SHP77 (cell line): Measurements from ENCODE around the gene DOCK1.

Experiments
- DNase-seq, 2 experiments: peaks; one replicate each; lab custom pipeline; 2025; lab: John Stamatoyannopoulos, UW

The DOCK1 gene

GRCh38 chr10:127039435-127039834 is 134.2 kb downstream of the DOCK1 start:
- DNase-seq = no peak

DNA sequence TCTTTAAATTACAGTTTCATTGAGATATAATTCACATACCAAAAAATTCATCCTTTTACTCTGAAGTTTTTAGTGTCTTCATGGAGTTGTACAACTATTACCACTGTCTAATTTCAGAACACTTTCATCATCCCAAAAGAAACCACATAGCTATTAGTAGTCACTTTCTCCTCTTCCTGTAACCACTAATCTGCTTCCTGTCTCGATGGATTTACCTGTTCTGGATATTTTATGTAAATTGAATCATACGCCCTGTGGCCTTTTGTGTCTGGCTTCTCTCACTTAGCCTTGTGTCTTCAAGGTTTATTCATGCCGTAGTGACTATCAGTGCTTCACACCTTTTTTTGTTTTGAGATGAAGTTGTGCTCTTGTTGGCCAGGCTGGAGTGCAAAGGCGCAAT is 135.5 kb downstream of the DOCK1 start:
- DNase-seq = no peak

DNA sequence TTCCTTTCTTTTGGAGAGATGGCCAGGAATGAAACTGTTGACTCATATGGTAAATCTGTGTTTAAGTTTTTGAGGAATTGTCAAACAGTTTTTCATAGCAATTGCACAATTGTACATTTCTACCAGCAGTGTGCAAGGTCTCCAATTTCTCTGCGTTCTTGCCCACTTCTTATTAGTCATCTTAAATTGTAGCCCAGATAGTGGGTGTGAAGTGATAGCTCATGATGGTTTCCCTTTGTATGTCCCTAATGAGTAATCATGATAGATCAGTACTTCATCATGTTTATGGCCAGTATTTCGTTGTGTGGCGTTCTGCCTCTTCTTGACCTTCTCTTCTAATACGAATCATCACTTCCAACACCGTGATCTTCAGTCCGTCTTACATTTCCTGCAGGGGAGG is 136.3 kb downstream of the DOCK1 start:
- no peak for DNase-seq

GRCh38 chr10:127043301-127043700 is 138.1 kb downstream of the DOCK1 start:
- DNase-seq = no peak

GRCh38 chr10:127044186-127044585 is 139.0 kb downstream of the DOCK1 start:
- DNase-seq = no peak

DNA sequence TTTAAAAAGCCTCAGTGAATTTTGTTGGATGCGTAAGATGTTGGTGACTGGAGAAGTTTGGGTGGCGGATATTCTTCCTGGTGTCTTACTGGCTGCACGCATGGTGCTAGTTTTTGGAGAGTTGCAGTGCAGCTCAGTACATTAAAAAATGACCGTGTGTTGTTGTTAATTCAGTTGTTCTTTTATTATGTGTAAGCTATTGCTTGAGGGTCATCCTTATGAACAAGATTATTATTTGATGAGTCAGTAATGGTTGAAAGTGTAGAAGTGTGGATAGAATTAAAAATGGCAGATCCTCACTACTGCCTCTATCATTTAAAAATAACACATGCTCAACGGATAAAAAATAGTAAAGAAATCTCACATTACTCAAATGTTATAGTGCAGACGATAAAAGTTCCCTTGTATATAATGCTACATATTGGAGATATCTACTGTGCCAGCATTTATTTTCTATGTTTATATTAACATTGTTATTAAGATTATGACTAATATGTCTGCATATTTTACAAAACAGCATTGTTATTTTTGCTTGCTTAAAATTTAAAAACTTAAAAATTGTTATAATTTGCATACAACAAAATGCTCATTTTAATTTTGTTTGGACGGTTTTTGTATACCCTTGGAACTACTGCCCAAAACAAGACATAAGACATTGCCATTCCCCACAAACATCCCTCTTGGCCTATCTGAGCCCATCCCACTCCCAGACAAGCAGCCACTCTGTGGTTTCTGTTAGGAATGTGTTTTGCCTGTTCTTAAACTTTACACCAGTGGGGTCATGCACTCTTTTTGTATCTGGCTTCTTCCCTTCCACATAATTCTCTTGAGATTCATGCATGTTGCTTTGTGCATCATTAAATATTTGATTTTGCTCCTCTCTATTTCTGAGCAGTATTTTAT is 142.0 kb downstream of the DOCK1 start:
- DNase-seq = no peak

GRCh38 chr10:127047878-127048238 is 142.6 kb downstream of the DOCK1 start:
- no peak for DNase-seq

DNA sequence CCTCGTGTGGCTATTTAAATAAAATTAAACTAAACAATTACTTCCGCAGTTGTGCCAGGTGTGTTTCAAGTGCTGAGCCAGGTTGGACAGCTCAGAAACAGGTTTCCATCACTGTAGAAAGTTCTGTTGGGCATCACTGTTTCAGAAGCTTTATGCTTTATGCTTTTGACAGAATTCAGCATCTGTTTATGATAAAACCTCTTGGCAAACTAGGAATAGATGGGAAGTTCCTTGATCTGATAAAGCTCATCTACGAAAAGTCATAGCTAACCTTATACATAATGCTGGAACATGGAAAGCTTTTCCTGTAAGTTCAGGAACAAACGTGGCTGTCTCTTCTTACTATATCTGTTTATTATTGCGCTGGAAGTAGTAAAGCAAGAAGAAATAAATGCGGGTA is 143.4 kb downstream of the DOCK1 start:
- DNase-seq = no peak

- no peak for DNase-seq
These were observed 146.8 kb downstream of the DOCK1 start for GRCh38 chr10:127052001-127052400.

DNA sequence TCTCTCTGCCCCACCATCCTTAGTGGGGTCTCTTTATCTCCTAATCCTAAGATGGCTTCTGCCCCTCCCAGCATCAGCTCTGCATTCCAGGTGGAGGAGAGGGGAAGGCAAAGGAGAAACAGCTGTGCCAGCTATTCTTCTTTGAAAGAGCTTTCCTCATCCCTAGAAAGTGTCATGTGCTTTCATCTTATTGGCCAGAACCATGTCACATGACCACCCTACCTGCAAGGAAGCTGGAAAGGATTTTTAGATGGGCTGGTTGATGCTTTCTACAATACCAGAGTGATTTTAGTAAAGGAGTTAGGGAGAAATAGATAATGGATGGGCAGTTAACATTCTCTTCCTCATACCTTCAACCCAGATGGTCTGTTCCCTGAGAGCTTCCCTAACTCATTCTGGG is 150.0 kb downstream of the DOCK1 start:
- no peak for DNase-seq

DNA sequence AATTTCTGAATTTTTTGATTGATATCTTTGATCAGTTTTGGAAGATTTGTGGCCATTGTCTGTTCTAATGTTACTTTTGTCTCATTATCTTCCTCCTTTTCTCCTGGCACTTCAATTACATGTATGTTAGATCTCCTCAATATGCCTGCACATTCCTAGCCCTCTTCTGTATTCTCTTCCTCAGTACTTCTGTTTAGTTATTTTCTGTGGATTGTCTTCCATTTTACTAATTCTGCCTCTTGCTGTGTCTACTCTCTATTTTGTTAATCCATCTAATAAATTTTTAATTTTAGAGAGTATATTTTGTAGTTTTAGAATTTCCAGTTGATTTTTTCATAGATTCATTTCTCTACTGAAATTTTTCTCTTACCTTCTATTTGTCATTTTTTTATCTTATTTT is 154.1 kb downstream of the DOCK1 start:
- DNase-seq = no peak

GRCh38 chr10:127063762-127064161 is 158.5 kb downstream of the DOCK1 start:
- DNase-seq = no peak

GRCh38 chr10:127064474-127064873 is 159.2 kb downstream of the DOCK1 start:
- DNase-seq = no peak

DNA sequence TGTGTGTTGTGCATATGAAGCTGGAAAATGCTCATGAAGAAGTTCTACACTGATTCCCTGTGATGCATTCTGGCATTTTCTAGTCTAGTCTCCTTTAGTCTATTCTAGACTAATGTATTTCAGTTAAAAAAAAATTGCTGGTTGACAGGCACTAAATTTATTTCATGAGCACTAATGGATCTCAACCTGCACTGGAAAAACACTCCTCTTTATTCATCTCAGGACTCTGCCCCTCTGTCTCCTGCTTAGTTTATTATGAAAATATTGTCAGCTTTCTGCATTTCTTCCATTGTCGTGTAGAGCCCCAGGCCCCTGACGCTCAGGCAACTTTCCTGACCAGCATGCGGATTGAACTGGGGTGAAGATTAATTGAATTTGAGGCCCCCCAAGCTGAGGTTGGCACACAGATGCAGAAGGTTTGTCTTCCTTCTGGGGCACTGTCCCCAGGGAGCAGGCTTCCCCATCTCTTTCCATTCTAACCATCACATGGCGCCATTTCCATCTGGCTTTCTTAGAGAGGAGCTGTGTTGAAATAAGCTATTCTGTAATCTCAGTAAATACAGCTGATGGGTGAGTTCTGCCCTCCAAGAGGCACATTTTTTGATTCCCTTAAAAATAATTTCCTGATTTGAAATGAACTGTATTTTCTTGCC is 162.4 kb downstream of the DOCK1 start:
- no peak for DNase-seq

DNA sequence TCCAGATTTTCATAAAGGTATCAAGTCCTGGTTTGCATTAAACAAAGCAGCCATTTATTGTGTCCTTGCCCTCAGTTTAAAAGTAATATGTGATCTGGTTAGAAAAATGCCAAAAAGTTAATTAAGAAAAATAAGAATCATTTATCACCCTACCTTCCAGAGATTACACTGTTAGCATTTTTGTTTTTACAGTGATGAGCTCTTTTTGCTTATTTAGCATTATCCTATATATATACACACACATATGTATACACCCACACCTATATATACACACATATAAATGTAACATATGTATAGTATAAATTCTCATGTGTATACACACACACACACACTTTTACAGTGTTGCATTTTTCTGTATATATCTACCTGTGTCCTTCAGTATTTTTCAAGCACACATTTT is 163.3 kb downstream of the DOCK1 start:
- no peak for DNase-seq

- DNase-seq = no peak
These were observed 164.2 kb downstream of the DOCK1 start for GRCh38 chr10:127069436-127069835.

- DNase-seq = no peak
These were observed 165.9 kb downstream of the DOCK1 start for GRCh38 chr10:127071126-127071525.

DNA sequence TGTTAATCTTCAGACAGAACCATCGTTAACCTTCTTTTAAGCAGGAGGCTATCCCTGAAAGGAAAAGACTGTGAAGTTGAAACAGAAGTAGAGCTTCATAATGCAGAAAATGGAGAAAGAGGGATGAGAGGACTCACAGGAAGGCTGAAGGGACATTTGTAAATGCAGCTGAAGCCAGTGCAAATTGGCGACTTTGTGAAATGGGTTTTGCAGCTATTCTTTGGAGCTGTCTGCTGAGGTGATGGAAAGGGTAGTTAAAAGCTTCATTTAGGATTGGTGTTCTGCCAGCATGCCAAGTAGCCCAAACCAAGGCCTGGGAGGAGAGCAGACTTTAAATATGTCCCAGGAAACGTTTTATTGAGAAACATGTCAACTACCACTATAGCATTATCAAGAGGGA is 168.4 kb downstream of the DOCK1 start:
- no peak for DNase-seq

DNA sequence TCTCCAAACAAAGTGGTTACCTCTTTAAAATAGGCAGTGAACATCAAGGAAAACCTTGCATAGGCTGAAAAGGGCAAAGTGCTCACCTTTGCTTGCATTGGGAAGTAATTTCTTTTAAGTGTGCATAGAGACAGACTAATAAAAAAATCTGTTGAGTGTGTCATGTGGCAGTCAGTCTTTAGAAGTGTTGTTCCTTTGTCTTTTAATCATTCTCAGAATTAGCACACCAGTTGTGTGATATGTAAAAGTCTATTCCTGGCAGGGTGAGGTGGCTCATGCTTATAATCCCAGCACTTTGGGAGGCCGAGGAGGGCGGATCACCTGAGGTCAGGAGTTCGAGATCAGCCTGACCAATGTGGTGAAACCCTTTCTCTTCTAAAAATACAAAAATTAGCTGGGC is 174.2 kb downstream of the DOCK1 start:
- DNase-seq = no peak

GRCh38 chr10:127080317-127080716 is 175.1 kb downstream of the DOCK1 start:
- DNase-seq = no peak

DNA sequence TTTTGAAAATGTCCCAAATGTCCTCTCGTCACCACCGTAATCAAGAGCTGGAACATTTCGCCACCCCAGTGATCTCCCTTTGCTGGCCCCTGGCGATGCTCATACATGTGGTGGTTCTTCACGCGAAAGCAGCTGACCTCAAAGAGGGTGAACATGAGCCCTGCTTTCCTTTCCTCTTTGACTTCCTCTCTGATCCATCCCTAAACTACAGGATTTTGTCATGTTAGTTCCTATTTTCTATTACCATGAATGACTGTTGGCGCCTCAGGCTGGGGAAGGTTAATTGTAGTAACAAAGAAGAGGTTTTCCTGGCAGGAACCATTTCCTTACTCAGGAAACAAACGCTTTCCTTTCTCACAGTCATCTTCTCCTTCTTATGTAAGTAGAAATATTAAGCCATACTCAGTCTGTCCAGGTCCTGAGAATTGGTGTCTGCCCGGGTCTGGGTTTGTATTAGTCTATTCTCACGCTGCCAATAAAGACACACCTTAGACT is 176.7 kb downstream of the DOCK1 start:
- no peak for DNase-seq

DNA sequence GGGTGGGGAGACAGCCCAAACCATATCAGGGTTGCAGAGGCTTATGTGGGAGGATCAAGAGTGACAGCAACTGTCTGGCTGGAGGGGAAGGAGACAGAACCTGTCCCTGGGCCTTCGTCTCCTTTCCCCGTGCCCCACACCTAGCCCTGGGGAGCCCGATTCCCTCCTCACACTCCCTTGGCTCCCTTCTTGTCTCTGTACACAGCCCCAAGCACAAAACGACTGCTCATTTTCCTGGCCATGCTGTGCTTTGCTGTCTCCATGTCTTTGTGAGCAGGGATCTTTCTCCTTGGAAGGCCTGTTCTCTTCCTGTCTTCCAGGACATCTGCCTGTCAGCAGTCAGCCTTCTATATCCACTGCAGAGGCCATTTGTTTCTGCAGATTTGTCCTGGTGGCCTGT is 177.4 kb downstream of the DOCK1 start:
- DNase-seq = no peak

DNA sequence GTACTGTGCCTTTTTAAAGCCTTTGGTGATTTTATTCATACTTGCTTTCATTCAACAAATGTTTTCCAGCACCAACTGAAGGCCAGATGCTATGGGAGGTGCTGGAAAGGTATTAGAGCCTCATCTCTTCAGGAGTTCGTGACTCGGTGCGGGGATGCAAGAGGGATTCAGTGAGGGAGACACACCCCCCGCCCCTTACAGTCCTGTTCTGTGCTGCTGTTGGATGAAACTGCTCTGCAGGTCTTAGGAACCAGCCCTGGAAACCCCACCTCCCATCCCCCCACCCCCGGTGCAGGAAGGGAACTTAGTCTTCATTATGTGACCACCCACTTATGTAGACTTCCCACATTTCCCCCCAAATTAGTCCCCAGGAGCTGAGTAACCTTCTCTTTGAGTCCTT is 180.7 kb downstream of the DOCK1 start:
- DNase-seq = no peak

DNA sequence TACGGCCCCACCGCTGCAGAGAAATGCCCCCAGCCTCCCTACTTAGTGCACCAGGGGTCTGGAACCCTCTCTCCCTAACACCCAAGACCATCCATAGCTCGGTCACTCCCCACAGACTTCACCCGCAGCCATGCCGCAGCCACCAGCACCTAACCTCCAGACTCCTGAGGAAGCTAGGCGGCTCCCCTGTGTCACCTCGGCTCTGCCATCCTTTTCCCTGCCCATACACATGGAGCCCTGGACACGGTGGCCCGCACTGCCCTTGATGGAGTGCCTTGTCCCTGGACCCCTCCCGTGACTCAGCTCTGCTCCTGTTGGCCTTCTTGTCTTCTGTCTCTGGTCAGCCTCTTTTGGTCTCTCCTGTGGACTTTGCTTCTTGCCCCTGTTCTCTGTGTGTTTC is 183.7 kb downstream of the DOCK1 start:
- no peak for DNase-seq
